Endothelial cell of umbilical vein (primary cell): ENCODE data around the gene TRIM10. TPM values are rescaled to one million over a fixed set of nuclear protein-coding genes. Genes with fewer than 3 reads are reported as not detected.

Experiments used
- BruUV-seq: library from RNA; stranded (reverse); fragments of 400-500 nt; replicated peaks from 2 replicates; lab custom pipeline; 2021; lab: Mats Ljungman, UMichigan
- CTCF ChIA-PET: fragments of 300-600, 350-600 bp; sonication (Branson Sonifier 250); formaldehyde crosslinking; loops from one replicate; lab custom pipeline; 2021; ENCODE audit warnings: antibody characterized with exemption, inconsistent platforms; lab: Charles Lee
- POLR2A ChIA-PET: fragments of 300-600, 350-600 bp; sonication (Branson Sonifier 250); formaldehyde crosslinking; loops from one replicate; lab custom pipeline; 2021; ENCODE audit warnings: antibody characterized with exemption, inconsistent platforms; lab: Charles Lee
- DNase-seq: peaks from one replicate; pipeline ENCODE4 v3.0.0-alpha.2; 2011; ENCODE audit warnings: low read depth, low spot score
- FAIRE-seq: peaks from 2 replicates; lab custom pipeline; 2011; peaks lifted over from hg19 to GRCh38; lab: Jason Lieb, UNC
- H2AFZ ChIP-seq: 2 replicates; pipeline ENCODE4 v1.6.0; 2012; ENCODE audit warnings: low read depth, low read length, control low read depth, inconsistent platforms
- H3K27ac ChIP-seq: 2 replicates; pipeline ENCODE4 v1.5.1; 2011; ENCODE audit warnings: low read depth, mild to moderate bottlenecking, control low read depth, low read length, moderate library complexity; ENCODE audit not compliant: insufficient read depth
- H3K27me3 ChIP-seq, 2 experiments: 2 replicates each; pipeline versions ENCODE4 v1.6.0 to v1.6.1; 2011; ENCODE audit warnings: low read length in 2 of 2, mixed read lengths in 1 of 2; ENCODE audit not compliant: control insufficient read depth in 2 of 2, insufficient read depth in 2 of 2
- H3K36me3 ChIP-seq, 2 experiments: 2 replicates in 1 of 2; 3 replicates in 1 of 2; pipeline ENCODE4 v1.5.1; 2011; ENCODE audit warnings: low read length in 2 of 2, mild to moderate bottlenecking in 1 of 2, moderate library complexity in 1 of 2; ENCODE audit not compliant: control insufficient read depth in 2 of 2, insufficient read depth in 2 of 2; ENCODE audit errors: extremely low read depth in 1 of 2
- H3K4me1 ChIP-seq: 3 replicates; pipeline ENCODE4 v1.5.1; 2011; ENCODE audit warnings: mild to moderate bottlenecking, low read length; ENCODE audit not compliant: control insufficient read depth, insufficient read depth; ENCODE audit errors: extremely low read depth
- H3K4me2 ChIP-seq: 2 replicates; pipeline ENCODE4 v1.6.1; 2011; ENCODE audit warnings: low read length, control low read depth, mixed read lengths; ENCODE audit not compliant: insufficient read depth
- H3K4me3 ChIP-seq, 3 experiments: fragments of 200-600 bp in 1 of 3; sonication (generic), shearing (Covaris generic) in 1 of 3; replicated peaks in 1 of 3; 2 replicates each; pipeline ENCODE4 v1.5.1; 2011 to 2016; ENCODE audit warnings: control low read depth in 3 of 3, low read length in 3 of 3, mild to moderate bottlenecking in 2 of 3, inconsistent platforms in 1 of 3, low read depth in 1 of 3, moderate library complexity in 1 of 3; ENCODE audit not compliant: insufficient read depth in 1 of 3
- H3K79me2 ChIP-seq: 2 replicates; pipeline ENCODE4 v1.6.0; 2012; ENCODE audit warnings: low read length, inconsistent platforms; ENCODE audit not compliant: control insufficient read depth, insufficient read depth
- H3K9ac ChIP-seq: replicated peaks from 2 replicates; pipeline ENCODE3; 2011; ENCODE audit warnings: low read length, control low read depth; ENCODE audit not compliant: insufficient read depth; ENCODE audit errors: extremely low read depth
- H3K9me1 ChIP-seq: replicated peaks from 3 replicates; pipeline ENCODE4 v1.6.0; 2011; ENCODE audit warnings: mild to moderate bottlenecking, low read length; ENCODE audit not compliant: control insufficient read depth, insufficient read depth; ENCODE audit errors: extremely low read depth
- H3K9me3 ChIP-seq: replicated peaks from 2 replicates; pipeline ENCODE4 v1.5.1; 2012; ENCODE audit warnings: low read length, inconsistent platforms; ENCODE audit not compliant: control insufficient read depth, insufficient read depth
- H4K20me1 ChIP-seq: replicated peaks from 2 replicates; pipeline ENCODE3; 2011; ENCODE audit warnings: mild to moderate bottlenecking, low read length; ENCODE audit not compliant: control insufficient read depth, insufficient read depth; ENCODE audit errors: extremely low read depth
- EZH2 ChIP-seq: IDR thresholded peaks from 2 replicates; pipeline ENCODE4 v1.6.1; 2012; ENCODE audit warnings: borderline replicate concordance, low read depth, mild to moderate bottlenecking, moderate library complexity, low read length, inconsistent platforms; ENCODE audit not compliant: severe bottlenecking
- FOS ChIP-seq: IDR thresholded peaks from 2 replicates; pipeline ENCODE4 v1.6.1; 2011; ENCODE audit warnings: mild to moderate bottlenecking, low read length, moderate library complexity, borderline replicate concordance; ENCODE audit not compliant: insufficient read depth
- GATA2 ChIP-seq: IDR thresholded peaks from 2 replicates; pipeline ENCODE4 v1.7.0; 2011; ENCODE audit warnings: low read depth, mild to moderate bottlenecking, moderate library complexity, mixed read lengths, low read length; ENCODE audit not compliant: insufficient read length, insufficient read depth
- MYC ChIP-seq: IDR thresholded peaks from one replicate; pipeline ENCODE4 v1.6.1; 2011; ENCODE audit warnings: mild to moderate bottlenecking, low read depth, low read length
- POLR2A ChIP-seq: IDR thresholded peaks from 2 replicates; pipeline ENCODE4 v1.6.1; 2012; ENCODE audit warnings: low read depth, mild to moderate bottlenecking, control low read depth, low read length
- dilution Hi-C: fragments of 300-500 bp; cut with MboI; formaldehyde crosslinking; loops from one replicate; pipeline ENCODE4 v1.15.0; 2019; ENCODE audit warnings: low sequenced_read_pairs; ENCODE audit not compliant: extremely low pct_ligation_motif_present
- intact Hi-C: fragments of 100-400 bp; cut with micrococcal nuclease; formaldehyde crosslinking; loops from one replicate; pipeline ENCODE4 v1.10.0; 2022
- polyA plus RNA-seq, 4 experiments: library from polyadenylated mRNA; depleted of rRNA in 3 of 4; stranded (reverse) in 3 of 4; unstranded in 1 of 4; fragments of >200 nt; gene quantifications; 2 replicates each; pipeline versions ENCODE4 v1.2.1 to v1.2.3, GENCODE V29; 2011 to 2012; ENCODE audit warnings: missing spikeins in 1 of 4
- total RNA-seq: library from RNA; stranded (reverse); gene quantifications from 2 replicates; pipeline ENCODE4 v1.2.3, GENCODE V29; 2021
- TF ChIP-seq, protein P1 (sequence below), 2 donors: IDR thresholded peaks; 1 replicate in 1 of 2; 2 replicates in 1 of 2; pipeline ENCODE4 v1.5.1; 2011; ENCODE audit warnings: low read length in 2 of 2, mild to moderate bottlenecking in 2 of 2, moderate library complexity in 2 of 2, control low read depth in 1 of 2, inconsistent platforms in 1 of 2, low read depth in 1 of 2; ENCODE audit not compliant: insufficient read depth in 1 of 2; ENCODE audit errors: extremely low read depth in 1 of 2

The TRIM10 gene
- total and polyA plus RNA-seq, 2 donors (not counting 3 experiments of a cell fraction or from before 2014, with no cell fraction given), result not detected

DNA sequence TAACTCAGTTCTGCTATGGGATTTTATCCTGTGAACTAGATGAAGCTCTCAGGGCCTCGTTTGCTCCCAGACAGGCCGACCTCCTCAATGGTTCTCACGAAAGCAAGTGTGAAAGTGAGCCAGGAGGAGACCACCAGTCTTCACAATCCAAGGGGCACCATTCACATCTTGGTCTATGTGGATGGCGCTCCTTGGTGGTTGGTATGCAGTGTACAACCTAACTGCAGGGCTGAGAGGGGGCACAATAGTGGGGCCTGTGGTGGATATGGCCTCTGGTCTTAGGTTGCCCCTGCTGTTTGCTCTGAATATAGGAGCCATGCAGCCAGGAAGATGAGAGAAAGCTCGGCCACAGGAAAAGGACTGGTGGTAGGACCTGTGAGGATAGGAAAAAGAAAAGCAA is 27.5 kb upstream of the TRIM10 start:
- no peak for FAIRE-seq
- no peak overlapping the region for H3K9ac ChIP-seq

More for the DNA sequence above, 27.5 kb upstream of the TRIM10 start:
- intact Hi-C loops (no loop called here), dilution Hi-C loops (no loop called here)
- no peak overlapping the region for H3K4me2 ChIP-seq
- no peaks in the 10 kb centered on the region for H4K20me1 ChIP-seq
- no TSS peak for BruUV-seq
- H3K4me3 ChIP-seq, result no peak overlapping the region
- H3K27ac ChIP-seq, result no peak overlapping the region
- H3K9me1 ChIP-seq, result no peaks in the 10 kb centered on the region
- H3K79me2 ChIP-seq, result no peaks in the 10 kb centered on the region
- H3K9me3 ChIP-seq, result no peaks in the 10 kb centered on the region
- TF ChIP-seq MYC, result no peak
- TF ChIP-seq GATA2, result no peak
- TF ChIP-seq FOS, result no peak
- TF ChIP-seq, protein P1, sequence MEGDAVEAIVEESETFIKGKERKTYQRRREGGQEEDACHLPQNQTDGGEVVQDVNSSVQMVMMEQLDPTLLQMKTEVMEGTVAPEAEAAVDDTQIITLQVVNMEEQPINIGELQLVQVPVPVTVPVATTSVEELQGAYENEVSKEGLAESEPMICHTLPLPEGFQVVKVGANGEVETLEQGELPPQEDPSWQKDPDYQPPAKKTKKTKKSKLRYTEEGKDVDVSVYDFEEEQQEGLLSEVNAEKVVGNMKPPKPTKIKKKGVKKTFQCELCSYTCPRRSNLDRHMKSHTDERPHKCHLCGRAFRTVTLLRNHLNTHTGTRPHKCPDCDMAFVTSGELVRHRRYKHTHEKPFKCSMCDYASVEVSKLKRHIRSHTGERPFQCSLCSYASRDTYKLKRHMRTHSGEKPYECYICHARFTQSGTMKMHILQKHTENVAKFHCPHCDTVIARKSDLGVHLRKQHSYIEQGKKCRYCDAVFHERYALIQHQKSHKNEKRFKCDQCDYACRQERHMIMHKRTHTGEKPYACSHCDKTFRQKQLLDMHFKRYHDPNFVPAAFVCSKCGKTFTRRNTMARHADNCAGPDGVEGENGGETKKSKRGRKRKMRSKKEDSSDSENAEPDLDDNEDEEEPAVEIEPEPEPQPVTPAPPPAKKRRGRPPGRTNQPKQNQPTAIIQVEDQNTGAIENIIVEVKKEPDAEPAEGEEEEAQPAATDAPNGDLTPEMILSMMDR (IDR thresholded peaks at IDR 0.05; ENCODE audit: extremely low read depth in 1 of 2, insufficient read depth in 1 of 2, low read depth in 1 of 2, low read length in 2 of 2), result no peak
- no peak for TF ChIP-seq EZH2
- TF ChIP-seq POLR2A, result no peak
- ChIA-PET CTCF (interaction anchor here (0.8 to 1.4 kb wide), 2 partner anchors 58 to 86 kb away, joined by 3 read pairs; no protein-coding TSS in a partner anchor), POLR2A (no interaction called here)
- peaks cover 16 to 24% of the 10 kb centered on the region in 2 experiments for H3K36me3 ChIP-seq
- no peak for DNase-seq
- no peaks in the 10 kb centered on the region for H3K4me1 ChIP-seq
- H3K27me3 ChIP-seq, result no peaks in the 10 kb centered on the region
- no peak overlapping the region for H2AFZ ChIP-seq
